DOHH2 (cell line): ENCODE data around the gene MACROD2.
A peak's percentile ranks its signal among the peaks of the same experiment; 100 is the strongest.

Experiments
- H3F3A ChIP-seq: fragments of 200-600 bp; sonication (generic), shearing (Covaris generic); 2 replicates; pipeline ENCODE4 v1.6.0; 2016; ENCODE audit warnings: antibody characterized with exemption, mild to moderate bottlenecking; ENCODE audit not compliant: control insufficient read depth, insufficient read depth
- H3K27ac ChIP-seq: fragments of 200-600 bp; sonication (generic); 2 replicates; pipeline ENCODE4 v1.5.1; 2014; ENCODE audit warnings: low read depth, mild to moderate bottlenecking, low read length, moderate library complexity
- H3K27me3 ChIP-seq: fragments of 200-600 bp; sonication (generic); 2 replicates; pipeline ENCODE4 v1.6.1; 2014; ENCODE audit warnings: mild to moderate bottlenecking, low read length, mixed read lengths; ENCODE audit not compliant: control insufficient read depth
- H3K36me3 ChIP-seq: fragments of 200-600 bp; sonication (generic); 2 replicates; pipeline ENCODE4 v1.6.1; 2014; ENCODE audit warnings: mild to moderate bottlenecking, low read length, moderate library complexity, mixed read lengths; ENCODE audit not compliant: control insufficient read depth
- H3K4me1 ChIP-seq: fragments of 200-600 bp; sonication (generic); 2 replicates; pipeline ENCODE4 v1.6.1; 2014; ENCODE audit warnings: mild to moderate bottlenecking, low read length, mixed read lengths; ENCODE audit not compliant: control insufficient read depth
- H3K4me2 ChIP-seq: fragments of 200-600 bp; sonication (generic); 2 replicates; pipeline ENCODE4 v1.6.0; 2014; ENCODE audit warnings: mild to moderate bottlenecking, low read length, moderate library complexity
- H3K4me3 ChIP-seq: fragments of 200-600 bp; sonication (generic); 2 replicates; pipeline ENCODE4 v1.5.1; 2014; ENCODE audit warnings: mild to moderate bottlenecking, low read length, mixed read lengths
- H3K79me2 ChIP-seq: fragments of 200-600 bp; sonication (generic); 2 replicates; pipeline ENCODE4 v1.6.1; 2014; ENCODE audit warnings: mild to moderate bottlenecking, low read length, mixed read lengths; ENCODE audit not compliant: control insufficient read depth
- H3K9me2 ChIP-seq: fragments of 200-600 bp; sonication (generic); replicated peaks from 2 replicates; pipeline ENCODE4 v1.6.1; 2014; ENCODE audit warnings: mild to moderate bottlenecking, low read length, mixed read lengths; ENCODE audit not compliant: control insufficient read depth
- H3K9me3 ChIP-seq: fragments of 200-600 bp; sonication (generic); 2 replicates; pipeline ENCODE4 v1.6.1; 2014; ENCODE audit warnings: antibody characterized with exemption, low read length, mixed read lengths; ENCODE audit not compliant: control insufficient read depth, insufficient read depth
- H4K20me1 ChIP-seq: fragments of 200-600 bp; sonication (generic); 2 replicates; pipeline ENCODE4 v1.6.0; 2014; ENCODE audit warnings: low read depth, mild to moderate bottlenecking, antibody characterized with exemption, low read length, moderate library complexity; ENCODE audit not compliant: control insufficient read depth, insufficient read depth
- CTCF ChIP-seq: fragments of 200-600 bp; sonication (generic); IDR thresholded peaks from one replicate; pipeline ENCODE4 v1.5.1; 2014; ENCODE audit warnings: antibody characterized with exemption, mild to moderate bottlenecking, low read depth, low read length; ENCODE audit not compliant: poor library complexity, severe bottlenecking
- EZH2phosphoT487 ChIP-seq: fragments of 200-600 bp; sonication (generic); IDR thresholded peaks from 2 replicates; pipeline ENCODE4 v1.6.1; 2017; ENCODE audit warnings: borderline replicate concordance, mild to moderate bottlenecking, antibody characterized with exemption, low read length, moderate library complexity, mixed read lengths

MACROD2 gene

GRCh38 chr20:15316556-15316955, 1321.2 kb downstream of the MACROD2 start:
- Histone ChIP-seq H3K4me3 (no peak overlapping the region), H3K4me1 (peaks cover 49% of the 10 kb centered on the region), H3K27me3 (no peaks in the 10 kb centered on the region), H3K9me2 (no peaks in the 10 kb centered on the region), H3K36me3 (peaks cover 4% of the 10 kb centered on the region; the same call in 1 of the 2 replicates), H3K9me3 (no peaks in the 10 kb centered on the region), H3K79me2 (no peaks in the 10 kb centered on the region), H3K27ac (no peak overlapping the region), H3K4me2 (no peak overlapping the region), H4K20me1 (no peaks in the 10 kb centered on the region), H3F3A (peaks cover 3% of the 10 kb centered on the region; the same call in 1 of the 2 replicates)
- no peak for TF ChIP-seq CTCF
- TF ChIP-seq EZH2phosphoT487, result no peak

- TF ChIP-seq EZH2phosphoT487 (no peak), CTCF (no peak)
- Histone ChIP-seq H3K79me2 (no peaks in the 10 kb centered on the region), H3K27ac (peak overlapping the region; percentile 50), H3K4me2 (peak overlapping the region; percentile 22), H3K4me1 (peaks cover 49% of the 10 kb centered on the region), H3K27me3 (no peaks in the 10 kb centered on the region), H3F3A (peaks cover 3% of the 10 kb centered on the region; the same call in 1 of the 2 replicates), H3K9me2 (no peaks in the 10 kb centered on the region), H3K36me3 (peaks cover 4% of the 10 kb centered on the region; the same call in 1 of the 2 replicates), H3K9me3 (no peaks in the 10 kb centered on the region), H4K20me1 (no peaks in the 10 kb centered on the region), H3K4me3 (peak overlapping the region; percentile 1; the same call in 1 of the 2 replicates)
Observed at GRCh38 chr20:15317546-15318232, 1322.4 kb downstream of the MACROD2 start.

GRCh38 chr20:15318682-15319081, 1323.4 kb downstream of the MACROD2 start:
- Histone ChIP-seq H3K9me3 (no peaks in the 10 kb centered on the region), H3K4me2 (peak overlapping the region; percentile 22), H3K27me3 (no peaks in the 10 kb centered on the region), H3K27ac (peak overlapping the region; percentile 50), H3K4me1 (peaks cover 49% of the 10 kb centered on the region), H3K36me3 (peaks cover 4% of the 10 kb centered on the region; the same call in 1 of the 2 replicates), H4K20me1 (no peaks in the 10 kb centered on the region), H3K4me3 (0 out of 2 replicates have a peak overlapping the region, but pooled peaks have one; percentile 1), H3K79me2 (no peaks in the 10 kb centered on the region), H3F3A (peaks cover 3% of the 10 kb centered on the region; the same call in 1 of the 2 replicates), H3K9me2 (no peaks in the 10 kb centered on the region)
- no peak for TF ChIP-seq EZH2phosphoT487
- no peak for TF ChIP-seq CTCF
